EL (cell line): Measurements from ENCODE around the gene TADA2A.
"Not testable (repeated sequence)": the region's sequence is repeated elsewhere in the genome, so short reads cannot be mapped to it uniquely, and the experiment has no call there.

Experiments used
- DNase-seq: peaks from one replicate; pipeline ENCODE4 v3.0.0-alpha.2; 2016

Gene TADA2A

GRCh38 chr17:37494401-37494831, 87.7 kb downstream of the TADA2A start:
- DNase-seq = peak; percentile 23

- DNase-seq = no peak
Measured at GRCh38 chr17:37494971-37495370, 88.3 kb downstream of the TADA2A start.

GRCh38 chr17:37500378-37500777, 93.7 kb downstream of the TADA2A start:
- DNase-seq = no peak

GRCh38 chr17:37502009-37502936, 95.6 kb downstream of the TADA2A start:
- no peak for DNase-seq

GRCh38 chr17:37503148-37503547, 96.5 kb downstream of the TADA2A start:
- DNase-seq = no peak

GRCh38 chr17:37505333-37505732, 98.6 kb downstream of the TADA2A start:
- DNase-seq = no peak

GRCh38 chr17:37506678-37507077, 100.0 kb downstream of the TADA2A start:
- peak; percentile 55 for DNase-seq

DNA sequence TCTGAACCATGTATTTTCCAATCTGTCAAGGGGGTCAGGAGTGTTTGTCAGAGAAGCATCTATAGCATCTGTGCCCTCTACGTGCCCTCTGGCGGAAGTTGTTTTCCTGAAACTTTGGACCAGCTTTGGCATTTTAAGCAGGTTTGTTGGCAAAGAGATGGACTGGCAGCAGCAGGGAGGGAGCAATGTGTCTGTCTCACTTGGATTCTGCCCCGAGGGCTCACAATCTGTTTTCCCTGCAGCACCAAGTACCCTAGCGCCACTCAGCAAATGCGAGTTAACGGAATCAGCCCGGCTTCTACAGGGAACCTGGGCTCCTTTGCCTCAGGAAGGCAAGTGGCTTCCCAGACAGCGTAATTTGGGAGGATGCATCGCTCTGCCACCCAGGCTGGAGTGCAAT, 100.4 kb downstream of the TADA2A start:
- DNase-seq = no peak

DNA sequence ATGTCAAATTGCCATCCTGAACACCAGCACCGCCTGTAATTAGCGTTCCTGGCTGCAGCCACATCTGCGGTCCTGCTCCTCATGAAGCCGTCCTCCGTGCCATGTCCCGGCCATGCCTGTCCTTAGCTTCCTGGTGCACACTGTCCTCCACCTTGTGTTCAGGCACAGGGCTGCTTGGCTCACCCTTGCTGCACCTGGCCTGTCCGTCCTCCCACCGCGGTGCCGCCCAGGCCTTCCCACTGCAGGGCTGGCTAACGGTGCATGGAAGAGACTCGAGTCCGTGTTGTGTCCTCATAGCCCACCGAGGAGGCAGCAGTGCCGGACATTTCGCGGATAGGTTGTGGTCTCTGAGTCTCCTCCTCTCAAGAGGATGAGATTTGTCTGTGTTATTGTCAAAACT, 103.4 kb downstream of the TADA2A start:
- DNase-seq = no peak

DNA sequence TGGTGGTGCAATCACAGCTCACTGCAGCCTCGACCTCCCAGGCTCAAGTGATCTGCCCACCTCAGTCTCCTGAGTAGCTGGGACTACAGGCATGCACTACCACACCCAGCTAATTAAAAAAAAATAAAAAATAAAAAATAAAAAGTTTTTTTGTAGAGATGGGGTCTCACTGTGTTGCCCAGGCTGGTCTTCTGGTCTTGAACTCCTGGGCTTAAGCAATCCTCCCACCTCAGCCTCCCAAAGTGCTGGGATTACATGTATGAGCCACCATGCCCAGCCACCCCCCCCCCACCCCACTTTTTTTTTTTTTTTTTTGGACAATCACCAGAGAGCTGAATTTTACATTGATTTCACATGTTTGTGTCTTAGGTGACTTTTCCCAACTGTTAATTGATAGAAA, 105.0 kb downstream of the TADA2A start:
- DNase-seq = not testable (repeated sequence)

GRCh38 chr17:37512442-37513068, 105.9 kb downstream of the TADA2A start:
- no peak for DNase-seq

DNA sequence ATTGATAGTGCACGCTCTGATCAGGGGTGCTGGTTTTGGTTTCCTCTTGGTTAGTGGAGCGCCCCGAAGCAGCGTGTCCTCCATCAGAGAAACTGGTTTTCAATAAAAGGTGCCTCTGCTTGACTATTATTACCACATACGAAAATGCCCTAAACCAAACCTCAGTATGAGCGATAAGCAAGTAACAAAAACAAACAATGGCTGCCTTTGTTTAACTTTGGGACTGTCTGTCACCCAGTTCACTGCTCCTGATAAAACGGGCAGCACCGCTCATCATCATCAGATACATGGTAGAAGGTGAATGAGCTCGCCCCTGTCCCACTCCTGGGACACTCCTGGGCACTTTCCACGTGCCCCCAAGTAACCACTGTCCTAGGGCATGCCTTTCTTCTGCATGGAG, 107.0 kb downstream of the TADA2A start:
- no peak for DNase-seq

DNA sequence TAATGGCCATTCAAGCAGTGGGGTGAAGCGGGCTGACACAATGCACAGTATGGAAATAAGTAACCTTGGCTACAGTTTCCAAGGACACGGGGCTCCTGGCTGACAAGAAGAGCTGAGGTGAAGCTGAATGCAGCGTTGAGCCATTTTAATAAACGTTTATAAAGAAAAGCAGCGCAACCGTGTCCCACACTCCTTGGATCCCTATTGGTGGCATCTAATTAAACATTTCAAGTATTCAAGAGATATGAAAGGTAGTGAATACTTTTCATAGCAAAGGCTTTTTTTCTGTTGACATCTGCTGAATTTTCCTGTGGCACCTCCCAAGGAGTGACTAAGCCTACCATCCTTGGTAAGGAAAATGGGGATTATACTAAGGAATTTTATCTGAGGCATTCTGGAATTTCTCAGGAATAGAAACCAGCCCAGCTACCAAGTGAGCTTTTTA, 109.5 kb downstream of the TADA2A start:
- peak; percentile 53 for DNase-seq

GRCh38 chr17:37517881-37518280, 111.2 kb downstream of the TADA2A start:
- DNase-seq = no peak

GRCh38 chr17:37518826-37519225, 112.1 kb downstream of the TADA2A start:
- no peak for DNase-seq

- DNase-seq = no peak
Measured at GRCh38 chr17:37519251-37519985, 112.7 kb downstream of the TADA2A start.

- DNase-seq = no peak
Measured at GRCh38 chr17:37520174-37520573, 113.5 kb downstream of the TADA2A start.

DNA sequence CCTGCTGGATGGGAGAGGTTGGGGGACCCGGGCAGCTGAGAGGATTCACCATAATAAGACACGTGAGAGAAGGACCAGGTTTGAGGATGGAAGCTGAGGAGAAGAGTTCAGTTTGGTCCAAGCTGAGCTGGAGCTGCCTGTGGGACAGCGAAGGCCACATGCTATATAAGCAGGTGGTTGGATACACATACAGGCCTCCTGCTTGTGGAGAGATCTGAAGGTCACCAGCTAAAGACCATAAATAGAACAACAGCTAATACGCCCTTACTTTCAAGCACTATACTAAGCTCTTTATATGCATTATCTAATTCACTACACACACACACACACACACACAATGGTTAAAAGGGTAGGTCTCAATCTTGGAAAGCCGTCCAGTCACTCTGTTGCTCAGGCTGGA, 115.1 kb downstream of the TADA2A start:
- no peak for DNase-seq

DNA sequence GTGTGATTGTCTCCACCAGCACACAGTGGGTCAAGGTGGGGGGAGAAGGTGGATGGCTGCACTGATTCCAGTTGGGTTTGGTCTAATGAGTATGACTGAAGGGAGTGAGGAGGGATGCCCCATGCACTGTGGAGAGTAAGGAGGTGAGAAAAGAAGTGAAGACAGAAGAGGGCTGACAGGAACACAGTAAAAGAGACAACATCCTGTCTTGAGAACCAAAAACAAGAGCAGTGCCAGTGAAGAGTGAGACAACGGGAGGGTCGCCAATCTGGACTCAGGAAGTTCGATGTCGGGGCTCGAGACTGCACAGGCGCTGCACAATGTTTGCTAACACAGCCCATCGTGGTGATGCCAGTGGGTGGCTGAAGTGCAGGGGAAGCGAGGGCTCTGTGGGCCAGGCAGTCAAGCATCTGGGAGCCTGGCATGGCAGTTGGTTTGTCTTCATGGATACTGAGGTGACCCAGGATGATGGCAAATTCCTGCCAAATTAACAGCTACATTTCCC, 117.1 kb downstream of the TADA2A start:
- DNase-seq = no peak

- DNase-seq = peak; percentile 55
Measured at GRCh38 chr17:37527249-37527851, 120.7 kb downstream of the TADA2A start.
